NCI-H345 treated with DMSO at 0.1 percent for 48 hours (cell line): ENCODE data around the gene ZBTB26.
A peak's percentile ranks its signal among the peaks of the same experiment; 100 is the strongest.

Experiments
- DNase-seq: peaks from one replicate; lab custom pipeline; 2025; ENCODE audit not compliant: unreplicated experiment; lab: John Stamatoyannopoulos, UW

ZBTB26 gene, protein sequence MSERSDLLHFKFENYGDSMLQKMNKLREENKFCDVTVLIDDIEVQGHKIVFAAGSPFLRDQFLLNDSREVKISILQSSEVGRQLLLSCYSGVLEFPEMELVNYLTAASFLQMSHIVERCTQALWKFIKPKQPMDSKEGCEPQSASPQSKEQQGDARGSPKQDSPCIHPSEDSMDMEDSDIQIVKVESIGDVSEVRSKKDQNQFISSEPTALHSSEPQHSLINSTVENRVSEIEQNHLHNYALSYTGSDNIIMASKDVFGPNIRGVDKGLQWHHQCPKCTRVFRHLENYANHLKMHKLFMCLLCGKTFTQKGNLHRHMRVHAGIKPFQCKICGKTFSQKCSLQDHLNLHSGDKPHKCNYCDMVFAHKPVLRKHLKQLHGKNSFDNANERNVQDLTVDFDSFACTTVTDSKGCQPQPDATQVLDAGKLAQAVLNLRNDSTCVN

DNA sequence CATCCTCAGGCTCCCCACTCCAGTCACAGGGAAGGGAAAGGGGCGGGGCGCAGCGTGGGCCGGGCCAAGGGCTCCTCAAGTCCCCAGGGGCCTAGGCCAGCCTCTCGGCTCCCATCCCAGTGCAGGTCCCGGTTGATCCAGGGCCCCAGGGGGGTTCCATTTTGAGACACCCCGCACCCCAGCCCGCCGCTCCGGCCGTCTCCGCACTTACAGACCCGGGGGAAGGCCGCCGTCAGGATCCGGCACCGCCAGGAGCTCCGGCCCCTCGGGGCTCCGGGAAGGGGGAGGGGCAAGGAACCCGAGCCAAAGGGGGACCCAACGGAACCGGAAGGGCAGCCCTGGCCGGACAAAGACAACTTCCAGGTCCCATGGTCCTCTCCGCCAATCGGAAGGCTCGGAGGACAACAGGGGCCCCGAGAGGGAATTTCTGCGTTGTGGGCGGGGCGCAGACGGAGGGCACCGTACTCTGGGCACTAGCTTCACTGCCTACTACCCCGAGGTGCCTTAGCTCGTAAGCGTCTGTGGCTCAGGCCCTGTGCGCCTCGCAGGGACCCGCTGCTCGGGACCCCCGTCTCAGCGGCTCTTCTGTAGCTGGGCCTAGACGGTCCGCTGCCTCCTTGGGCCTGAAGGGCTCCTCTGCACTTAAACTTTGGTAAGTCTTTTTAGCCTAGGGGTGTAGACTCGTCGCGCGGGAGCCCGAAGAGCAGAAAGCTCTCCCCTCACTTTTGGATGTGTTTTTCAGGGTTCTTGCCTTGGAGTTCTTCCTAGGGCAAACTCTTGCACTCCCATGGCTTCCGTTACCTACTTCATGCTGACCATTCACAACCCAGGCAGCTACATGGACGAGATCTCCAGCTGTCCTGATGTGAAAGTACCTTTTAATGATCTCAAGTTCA is at the start of gene ZBTB26:
ZBTB26 (minus strand) TSS at position 287 of the 896 bp plus-strand sequence. CDS start 11,578 bp downstream, outside the sequence.
- peak; percentile 77 for DNase-seq

DNA sequence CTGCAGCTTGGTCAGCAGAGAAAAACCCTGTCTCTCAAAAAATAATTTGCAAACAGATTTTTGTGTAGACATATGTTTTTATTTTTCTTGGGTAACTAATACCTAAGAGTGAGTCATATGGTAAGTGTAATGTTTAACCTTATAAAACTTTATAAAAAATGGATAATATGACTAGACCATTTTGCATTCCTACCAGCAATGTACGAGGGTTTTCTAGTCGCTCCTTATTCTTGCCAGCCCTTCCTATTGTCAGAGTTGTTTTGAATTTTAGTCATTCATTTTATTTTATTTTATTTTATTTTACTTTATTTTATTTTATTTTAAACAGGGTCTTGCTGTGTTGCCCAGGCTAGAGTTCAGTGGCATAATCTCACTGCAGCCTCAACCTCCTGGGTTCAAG is 47.3 kb upstream of the ZBTB26 start:
- DNase-seq, result peak; percentile 17

DNA sequence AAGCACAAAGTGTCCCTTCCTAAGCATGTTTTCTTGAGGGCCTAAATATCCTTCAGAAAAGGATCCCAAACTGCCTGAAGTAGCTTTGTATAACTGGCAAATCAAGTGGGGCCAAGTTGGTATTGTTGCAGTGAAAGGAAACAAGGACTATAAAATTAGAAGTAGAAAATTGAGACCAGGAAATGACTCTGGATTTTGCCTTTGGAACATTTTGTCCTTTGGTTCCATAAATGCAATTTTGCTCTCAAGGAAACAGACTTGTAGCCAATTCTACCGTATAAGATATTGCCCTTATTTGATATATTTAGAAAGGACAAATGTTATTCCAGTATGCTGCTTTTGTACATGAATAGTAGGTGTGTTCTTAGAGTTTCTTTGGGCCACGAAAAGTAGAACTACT is 43.9 kb upstream of the ZBTB26 start:
- DNase-seq, result no peak

DNA sequence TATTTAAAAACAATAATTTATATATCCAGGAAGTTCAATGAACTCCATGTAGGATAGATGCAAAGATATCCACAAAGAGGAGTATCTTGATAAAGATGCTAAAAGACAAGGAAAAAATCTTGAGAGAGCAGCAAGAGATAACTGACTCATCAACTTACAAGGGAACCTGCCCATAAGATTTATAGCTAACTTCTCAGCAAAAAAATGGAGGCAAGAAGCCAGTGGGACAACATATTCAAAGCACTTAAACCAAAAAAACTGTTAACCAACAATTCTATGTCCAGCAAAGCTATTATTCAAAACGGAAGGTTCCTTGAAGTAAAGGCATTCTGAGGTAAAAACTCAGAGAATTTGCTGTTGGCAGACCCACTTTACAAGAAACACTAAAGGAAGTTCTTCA is 29.8 kb upstream of the ZBTB26 start:
- no peak for DNase-seq

DNA sequence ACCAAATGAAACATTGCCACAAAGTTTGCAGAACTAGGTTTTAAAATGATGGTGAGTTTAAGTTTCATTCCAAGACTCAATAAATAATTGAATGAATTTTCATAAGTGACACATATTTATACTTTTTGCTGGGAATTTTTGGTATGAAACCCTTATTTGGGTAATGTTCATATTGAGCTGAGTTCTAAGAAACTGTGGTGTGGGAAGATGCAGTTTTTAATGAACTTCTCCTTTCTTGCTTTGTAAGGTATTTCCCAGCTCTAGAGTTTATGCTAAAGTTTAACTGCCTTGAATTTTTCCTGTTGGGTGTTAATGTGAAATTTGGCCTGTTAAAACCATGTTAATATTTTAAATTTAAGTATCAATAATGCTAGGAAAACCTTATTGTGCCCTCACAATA is 24.6 kb upstream of the ZBTB26 start:
- no peak for DNase-seq

DNA sequence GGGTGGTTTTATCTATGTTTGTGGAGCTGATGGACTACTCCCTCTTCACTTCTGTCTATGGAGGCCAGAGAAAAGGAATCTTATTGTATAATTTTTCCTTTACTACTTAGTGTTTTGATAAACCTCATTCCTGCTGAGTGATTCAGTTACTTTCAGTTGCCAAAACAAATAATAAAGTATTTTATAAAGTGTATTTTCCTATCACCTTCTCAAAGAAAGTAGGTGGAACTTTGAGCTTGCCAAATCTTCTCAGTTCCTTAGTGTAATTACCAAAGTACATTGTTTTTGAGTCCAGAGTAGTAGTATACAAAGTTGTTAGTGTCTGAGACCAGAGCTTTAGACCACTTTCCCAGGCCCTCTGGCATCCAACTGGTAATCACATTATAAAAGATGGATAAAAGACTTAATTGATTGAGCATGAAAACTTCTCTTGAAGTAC is 23.0 kb upstream of the ZBTB26 start:
- no peak for DNase-seq

DNA sequence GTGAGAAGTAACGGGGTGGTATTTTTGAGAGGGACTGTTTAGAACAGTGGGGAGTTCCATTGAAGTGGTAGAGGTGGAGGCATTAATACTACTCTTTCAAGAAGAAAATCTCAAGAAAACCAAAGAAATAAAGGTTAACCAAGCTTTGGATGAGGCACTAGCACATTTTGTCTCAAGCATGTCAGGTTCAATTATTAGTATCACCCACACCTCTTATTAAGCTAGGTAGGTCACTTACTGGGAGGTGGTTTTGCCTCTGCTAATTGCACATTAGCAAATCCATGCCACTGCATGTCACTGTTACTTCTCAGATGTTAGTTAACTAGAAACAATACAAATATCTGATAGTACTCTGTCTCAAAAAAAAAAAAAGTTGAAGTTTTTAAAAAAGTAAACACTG is 19.7 kb upstream of the ZBTB26 start:
- DNase-seq, result no peak

DNA sequence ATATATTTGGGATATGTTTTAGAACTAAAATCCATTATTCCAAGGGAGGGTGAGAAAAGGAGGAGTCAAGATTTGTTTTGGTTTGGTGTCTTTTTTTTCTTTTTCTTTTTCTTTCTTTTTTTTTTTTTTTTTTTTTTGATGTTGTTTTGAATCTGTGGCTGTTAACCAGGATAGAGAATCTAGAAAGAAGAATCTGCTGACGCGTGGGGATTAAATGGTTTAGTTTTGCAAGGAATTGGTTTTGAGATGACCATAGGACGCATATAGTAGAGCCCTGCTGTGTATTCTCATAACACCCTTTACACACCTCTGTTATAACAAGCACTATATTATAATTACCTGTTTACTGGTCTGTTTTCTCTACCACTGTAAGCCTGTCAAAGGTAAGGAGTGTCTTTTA is 19.0 kb upstream of the ZBTB26 start:
- DNase-seq, result no peak

DNA sequence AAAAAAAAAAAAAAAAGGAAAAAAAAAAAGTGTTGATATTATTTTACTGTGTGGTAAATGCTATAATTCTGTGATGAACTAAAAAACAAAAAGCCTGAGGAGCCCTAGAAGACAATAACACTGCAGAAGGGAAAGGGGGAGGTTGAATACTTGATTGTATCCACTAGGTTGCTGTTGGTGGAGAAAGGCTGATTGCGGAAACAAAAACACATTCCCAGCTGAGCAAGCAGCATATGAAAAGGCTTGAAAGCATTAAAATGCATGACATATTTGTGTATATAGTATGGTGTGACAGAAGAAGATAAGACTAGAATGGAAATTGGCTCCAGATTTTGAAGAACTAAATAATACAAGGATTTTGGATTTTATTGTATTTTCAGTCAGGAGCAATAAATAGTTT is 18.4 kb upstream of the ZBTB26 start:
- DNase-seq, result no peak

DNA sequence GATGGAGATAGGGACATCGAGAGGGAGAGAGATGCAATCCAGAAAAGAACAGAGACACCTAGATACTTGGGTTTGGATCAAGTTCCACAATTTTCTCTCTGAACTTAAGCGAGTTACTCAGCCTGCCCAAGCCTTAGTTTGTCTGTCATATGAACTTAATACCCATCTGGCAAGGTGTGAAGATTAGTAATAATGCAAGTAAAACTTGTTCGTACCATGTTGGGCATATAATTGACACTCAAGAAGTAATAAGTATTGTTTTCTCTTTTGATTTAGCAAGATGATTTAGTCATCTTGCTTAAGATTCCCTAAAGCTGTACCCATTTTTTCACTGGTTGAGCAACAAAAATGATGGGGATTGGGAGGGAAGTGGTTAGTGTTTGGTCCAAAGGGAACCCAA is 17.0 kb upstream of the ZBTB26 start:
- no peak for DNase-seq

DNA sequence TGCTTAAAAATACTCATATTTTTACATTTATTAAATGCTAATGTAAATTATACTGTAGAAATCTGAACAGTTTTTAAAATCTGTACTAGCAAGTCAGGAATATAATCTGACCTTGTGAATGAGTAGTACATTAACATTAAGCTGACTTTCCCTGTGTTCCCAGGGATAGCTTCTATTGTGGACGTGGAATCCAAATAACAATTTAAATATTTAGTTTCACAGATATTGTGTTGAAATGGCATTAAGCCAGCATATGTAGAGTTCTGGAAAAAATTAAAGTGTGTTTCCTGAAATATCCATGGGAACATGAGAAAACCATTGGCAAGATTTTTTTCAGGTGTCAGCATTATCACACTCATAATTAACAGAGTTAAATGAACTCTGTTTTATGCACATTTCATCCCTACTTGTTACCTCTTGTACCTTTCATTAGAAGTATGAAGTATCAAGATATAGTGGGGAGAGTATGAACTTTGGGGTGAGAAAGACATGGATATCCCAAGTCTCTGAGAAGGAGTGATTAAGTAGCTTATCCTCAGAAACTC is 15.2 kb upstream of the ZBTB26 start:
- no peak for DNase-seq

DNA sequence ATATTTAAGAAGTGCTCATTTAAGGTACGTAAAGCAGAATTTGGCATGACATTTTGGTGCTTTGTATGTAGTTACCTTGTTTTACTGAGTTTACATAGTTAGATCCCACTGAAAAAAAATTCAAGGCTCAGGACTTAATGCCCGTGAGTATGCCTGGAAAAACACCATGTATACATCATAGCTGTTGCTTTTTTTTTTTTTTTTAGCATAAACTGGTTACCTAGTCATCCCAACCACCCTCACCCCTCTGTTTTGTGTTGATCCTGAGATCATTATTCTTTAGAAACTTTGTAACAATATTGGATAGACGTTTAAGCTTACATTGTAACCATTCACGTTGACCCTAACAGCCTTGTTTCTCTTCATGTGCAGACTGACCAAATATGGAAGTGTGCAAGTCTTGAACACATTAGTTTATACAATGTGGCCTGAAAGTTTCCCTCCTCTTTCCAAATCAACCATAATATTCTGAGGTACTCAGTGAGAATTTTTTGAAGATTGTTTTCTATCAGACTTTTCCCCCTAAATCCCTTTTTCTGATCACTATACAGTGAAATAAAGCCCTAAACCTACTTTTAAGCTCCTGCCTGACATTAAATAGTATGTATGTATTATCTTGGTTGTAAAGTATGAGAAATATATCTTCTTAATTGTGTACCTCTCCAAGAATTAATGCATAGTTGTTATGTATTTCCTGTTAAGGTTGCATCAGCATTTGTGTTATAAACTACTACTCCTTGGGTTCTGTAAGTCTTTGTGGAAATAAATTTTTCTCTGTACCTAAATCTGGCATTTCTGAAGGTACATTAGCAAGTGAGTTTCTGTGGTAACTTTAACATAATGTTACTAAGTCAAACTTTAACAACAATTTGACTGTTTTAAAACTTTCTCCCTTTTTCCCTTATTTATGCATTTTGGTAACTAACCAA is 13.9 kb upstream of the ZBTB26 start:
- DNase-seq, result no peak

DNA sequence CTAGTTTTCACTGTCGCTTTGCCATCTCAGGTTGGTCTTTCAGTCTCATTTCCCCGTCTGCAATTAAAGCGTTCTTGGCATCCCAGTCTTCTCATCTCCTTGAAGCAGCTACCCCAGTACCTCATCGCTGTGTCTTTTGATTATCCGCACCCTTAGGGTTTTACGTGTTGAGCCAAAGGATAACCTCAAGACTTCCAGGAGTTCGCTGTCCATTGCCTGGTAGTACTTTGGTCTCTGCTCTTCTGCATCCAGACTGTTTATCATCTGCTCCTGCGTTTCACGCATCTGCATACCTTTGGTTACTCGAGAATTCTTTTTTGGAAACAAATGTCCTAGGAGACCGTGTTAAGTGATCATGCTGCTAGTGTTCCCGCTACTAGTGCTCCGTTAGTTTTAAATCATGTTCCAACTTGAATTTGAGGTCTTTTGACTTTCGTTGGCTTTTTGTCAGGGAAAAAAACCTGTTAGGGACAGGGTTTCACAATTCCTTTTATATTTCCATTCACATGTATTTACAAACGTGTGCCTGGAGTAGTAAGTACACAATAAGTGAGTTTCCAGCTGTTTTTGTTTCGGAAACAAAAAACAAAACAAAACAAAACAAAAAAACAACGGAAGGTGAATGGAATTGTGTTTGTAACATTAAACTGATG is 10.4 kb upstream of the ZBTB26 start:
- DNase-seq, result no peak

DNA sequence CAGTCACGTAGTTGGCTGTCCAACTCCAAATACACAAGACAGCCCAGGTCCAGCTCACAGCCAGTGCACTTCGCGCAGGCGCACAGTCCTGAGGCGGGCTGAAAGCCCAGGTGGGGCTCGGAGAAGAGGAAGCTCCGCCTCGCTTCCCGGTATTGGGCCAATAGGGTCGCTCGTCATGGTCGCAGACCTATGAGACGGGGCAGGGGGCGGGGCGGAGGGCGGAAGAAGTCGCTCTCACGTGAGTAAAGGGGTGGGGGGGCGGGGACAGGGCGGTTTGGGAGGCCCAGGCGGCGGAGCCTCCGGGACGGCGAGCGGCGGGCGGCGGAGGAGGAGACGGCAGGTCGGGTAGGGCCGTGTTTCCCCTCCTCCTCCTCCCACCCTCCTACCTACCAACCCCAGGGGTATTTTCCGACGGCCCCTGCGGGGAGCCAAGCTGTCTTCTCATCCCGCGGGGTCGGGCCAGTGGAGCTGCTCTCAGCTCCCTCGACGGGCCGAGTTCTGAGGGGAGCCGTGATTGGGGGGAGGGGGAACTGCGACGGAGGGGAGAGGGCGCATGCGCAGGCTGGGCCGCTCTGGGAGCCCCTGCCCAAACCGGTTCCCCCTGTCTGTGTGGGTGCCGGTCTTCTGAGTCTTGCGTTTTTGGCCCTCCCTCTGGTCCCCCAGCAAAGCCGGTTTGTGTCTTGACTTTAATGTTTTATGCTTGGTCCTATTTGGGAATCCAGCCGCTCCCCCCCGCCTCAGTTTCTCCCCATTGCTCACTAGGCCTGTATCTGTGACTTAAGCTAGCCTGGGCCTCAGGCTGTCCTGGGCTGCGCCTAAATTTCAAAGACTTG is 9.7 kb upstream of the ZBTB26 start, which contains the start of gene RABGAP1:
RABGAP1 (plus strand) TSS at position 272 of the 833 bp plus-strand sequence. CDS start 16,040 bp downstream, outside the sequence.
- peak; percentile 96 for DNase-seq

DNA sequence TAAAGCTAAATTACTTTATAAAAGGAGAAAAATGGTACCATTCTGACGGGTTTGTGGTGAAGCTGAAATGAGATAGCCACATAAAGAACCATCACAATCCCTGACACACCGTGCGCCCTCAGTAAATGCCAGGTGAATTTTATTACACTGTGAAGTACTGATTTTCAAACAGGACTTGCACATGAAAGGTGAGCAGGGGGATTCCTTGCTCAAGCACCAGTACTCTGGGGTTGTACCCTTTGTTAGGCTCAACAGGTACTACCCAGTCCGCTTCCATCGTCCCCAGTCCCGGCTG is 9.1 kb upstream of the ZBTB26 start:
- DNase-seq, result no peak

DNA sequence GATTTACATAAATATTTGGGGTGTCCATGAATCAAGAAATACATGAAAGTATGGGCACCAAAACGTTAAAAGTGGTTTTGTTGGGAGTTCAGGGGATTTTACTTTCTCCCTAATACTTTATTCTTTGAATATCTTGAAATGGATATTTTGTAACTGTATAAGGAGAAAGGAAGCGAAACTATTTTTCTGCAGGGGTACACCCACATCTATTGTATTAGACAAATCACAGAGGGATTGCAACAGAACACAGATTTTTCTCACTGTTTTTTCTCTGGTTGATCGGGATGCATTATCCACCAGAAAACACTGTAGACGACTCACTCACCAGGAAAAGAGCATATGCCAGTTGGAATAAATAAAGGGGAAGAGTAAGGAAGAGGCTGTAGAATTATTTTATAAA is 8.3 kb upstream of the ZBTB26 start:
- DNase-seq, result no peak

DNA sequence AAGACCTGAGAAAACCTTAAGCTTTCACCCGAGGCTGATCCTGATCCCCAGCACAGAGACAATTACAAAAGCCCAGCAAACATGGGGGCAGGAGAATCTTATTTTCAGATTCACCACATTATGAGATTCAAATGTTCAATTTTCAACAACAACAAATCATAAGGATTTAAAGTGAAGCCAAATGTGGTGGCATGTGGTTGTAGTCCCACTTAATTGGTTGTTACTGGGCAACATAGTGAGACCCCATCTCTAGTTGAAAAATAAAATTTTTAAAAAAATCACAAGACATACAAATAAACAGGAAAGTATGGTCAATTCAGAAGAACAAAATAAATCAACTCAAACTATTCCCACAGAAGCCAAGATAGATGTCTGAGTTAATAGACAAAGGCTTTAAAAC is 5.6 kb upstream of the ZBTB26 start:
- DNase-seq, result no peak

DNA sequence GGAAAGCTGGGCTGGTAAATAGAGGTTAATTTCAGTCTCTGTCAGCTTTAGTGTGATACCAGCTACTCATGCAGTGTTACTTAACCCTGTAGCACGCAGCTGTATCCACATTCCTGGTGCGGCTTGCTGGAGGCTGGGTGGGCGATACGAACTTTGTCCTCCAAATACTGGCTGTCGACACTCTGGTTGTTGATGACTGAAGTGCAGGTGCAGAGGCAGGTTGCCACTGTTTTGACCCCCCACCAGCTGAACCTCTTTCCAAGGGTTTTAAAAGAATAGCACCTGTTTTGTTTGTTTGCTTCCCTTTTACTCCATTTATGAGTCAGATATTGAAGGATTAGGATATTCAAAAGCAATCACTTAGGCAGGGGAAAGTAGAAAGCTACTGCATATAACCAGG is 5.2 kb upstream of the ZBTB26 start:
- no peak for DNase-seq

DNA sequence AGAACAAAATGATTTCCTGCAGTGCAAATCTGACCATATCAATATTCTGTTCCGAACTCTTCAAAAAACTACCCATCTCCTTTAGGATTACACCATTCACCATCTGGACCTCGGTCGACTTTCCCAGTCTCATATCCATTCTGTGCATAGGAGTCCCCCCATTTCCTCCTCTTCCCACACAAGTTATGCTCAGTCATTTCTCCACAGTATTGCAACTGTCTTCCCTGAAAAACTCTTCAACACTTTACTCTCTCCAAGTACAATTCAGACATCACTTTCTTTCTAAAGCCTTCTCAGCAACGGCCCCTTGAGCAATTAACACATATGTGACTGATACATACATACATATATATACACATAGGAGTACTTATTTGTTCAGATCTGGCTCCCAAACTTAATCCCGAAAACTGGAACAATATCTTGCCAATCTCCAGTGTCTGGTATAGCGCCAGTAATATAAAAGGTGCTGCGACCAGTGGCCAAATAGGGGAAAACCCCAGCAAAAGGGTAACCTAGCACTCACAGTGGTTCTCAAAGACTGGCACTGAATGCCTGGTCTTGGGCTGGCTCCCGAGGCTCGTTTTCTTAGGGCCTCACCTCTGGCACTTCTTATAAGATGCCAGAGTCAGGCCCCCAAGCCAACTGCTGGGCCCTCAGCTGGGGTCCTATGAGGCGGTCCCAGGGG is 629 bp downstream of the ZBTB26 start:
- DNase-seq, result no peak
